Immature natural killer cell (primary cell): Measurements from ENCODE around the gene DOK4. TPM values are rescaled to one million over a fixed set of nuclear protein-coding genes. Genes with fewer than 3 reads are reported as not detected.

Experiments used
- DNase-seq, 3 donors: peaks; one replicate each; pipeline ENCODE4 v3.0.0; 2022; ENCODE audit warnings: mixed read lengths in 1 of 3
- H3K27ac Mint-ChIP-seq, 6 donors: one replicate each; pipeline ENCODE4 v1.8.0; 2020; ENCODE audit warnings: mixed read lengths in 6 of 6, mild to moderate bottlenecking in 5 of 6, inconsistent platforms in 4 of 6, moderate library complexity in 3 of 6
- H3K27me3 Mint-ChIP-seq, 3 donors: one replicate each; pipeline ENCODE4 v1.8.0; 2020 to 2021; ENCODE audit warnings: low read depth in 3 of 3, mild to moderate bottlenecking in 3 of 3, mixed read lengths in 3 of 3, moderate library complexity in 3 of 3, inconsistent platforms in 1 of 3
- H3K36me3 Mint-ChIP-seq, 3 donors: one replicate each; pipeline ENCODE4 v1.8.0; 2020; ENCODE audit warnings: mixed read lengths in 3 of 3, inconsistent platforms in 2 of 3, mild to moderate bottlenecking in 2 of 3
- H3K4me1 Mint-ChIP-seq, 2 donors: one replicate each; pipeline ENCODE4 v1.8.0; 2020; ENCODE audit warnings: inconsistent platforms in 2 of 2, mild to moderate bottlenecking in 2 of 2, mixed read lengths in 2 of 2, moderate library complexity in 1 of 2
- H3K4me3 Mint-ChIP-seq, 5 donors: one replicate each; pipeline ENCODE4 v1.8.0; 2020; ENCODE audit warnings: mild to moderate bottlenecking in 5 of 5, mixed read lengths in 5 of 5, inconsistent platforms in 3 of 5, moderate library complexity in 3 of 5
- H3K9me3 Mint-ChIP-seq, 6 donors: one replicate each; pipeline ENCODE4 v1.8.0; 2020; ENCODE audit warnings: mild to moderate bottlenecking in 6 of 6, mixed read lengths in 6 of 6, inconsistent platforms in 4 of 6, moderate library complexity in 3 of 6
- polyA plus RNA-seq, 3 donors: library from polyadenylated mRNA; unstranded; fragments of 300-500 nt; fragmentation: Illumina TruSeq; gene quantifications; one replicate each; pipeline ENCODE4 v1.2.3, GENCODE V29; 2021

Gene DOK4
- polyA plus RNA-seq, 3 donors from 2014 or later = 2.2 to 3.2 (median 2.8) TPM

DNA sequence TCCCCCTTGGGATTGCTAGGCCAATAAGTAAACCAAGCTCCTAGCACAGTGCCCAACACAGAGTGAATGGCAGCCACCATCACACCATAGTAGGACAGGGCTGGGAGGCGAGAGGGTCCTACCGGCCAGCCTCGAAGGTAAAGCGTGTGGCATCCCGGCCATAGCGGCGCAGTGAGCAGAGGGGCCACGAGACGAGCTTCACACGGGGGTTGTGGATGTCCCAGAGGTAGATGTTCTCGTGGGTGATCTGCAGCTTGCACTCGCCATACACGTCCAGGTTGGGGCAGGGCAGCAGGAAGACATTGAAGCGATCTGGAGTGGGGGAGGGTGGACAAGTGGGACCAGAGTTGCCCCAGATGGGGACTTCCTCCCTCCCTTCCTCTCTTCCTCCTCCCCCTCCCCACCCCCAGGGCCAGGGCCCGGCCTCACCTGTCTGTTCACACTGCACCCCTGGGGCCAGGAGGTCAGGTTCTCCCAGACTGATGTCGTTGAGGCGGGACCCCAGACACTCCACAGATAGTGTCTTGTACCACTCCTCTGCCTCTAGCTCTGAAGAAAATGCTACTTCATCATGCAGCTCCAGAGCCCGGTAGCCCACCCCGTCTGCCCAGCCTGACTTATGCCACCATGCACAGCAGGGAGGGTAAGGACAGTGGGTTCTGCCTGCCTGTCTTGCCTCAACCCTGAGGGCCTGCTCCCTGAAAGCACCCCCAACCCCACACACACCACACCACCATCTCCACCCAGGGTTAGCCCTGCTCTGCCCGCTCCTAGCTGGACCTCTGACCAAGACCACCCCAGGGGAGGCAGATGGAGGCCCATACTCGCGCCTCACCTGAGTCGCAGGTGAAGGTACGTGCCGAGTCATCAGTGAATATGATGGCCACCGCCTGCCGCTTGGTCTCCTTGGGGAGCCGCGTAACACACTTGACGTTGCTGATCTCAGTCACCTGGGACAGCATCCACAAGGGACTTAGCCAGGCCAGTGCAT lies 11.3 kb downstream of the DOK4 start:
- H3K27me3 Mint-ChIP-seq = peaks cover 0 to 2% (median 1%) of the 10 kb centered on the region in 3 donors
- peak overlapping the region in 1 of 6 donors; percentile 45 for H3K27ac Mint-ChIP-seq
- no peak for DNase-seq
- no peaks in the 10 kb centered on the region for H3K9me3 Mint-ChIP-seq
- H3K4me1 Mint-ChIP-seq = peaks cover 20 to 28% of the 10 kb centered on the region in 2 donors
- H3K36me3 Mint-ChIP-seq = peaks cover 0 to 11% (median 0%) of the 10 kb centered on the region in 3 donors
- no peak overlapping the region for H3K4me3 Mint-ChIP-seq

DNA sequence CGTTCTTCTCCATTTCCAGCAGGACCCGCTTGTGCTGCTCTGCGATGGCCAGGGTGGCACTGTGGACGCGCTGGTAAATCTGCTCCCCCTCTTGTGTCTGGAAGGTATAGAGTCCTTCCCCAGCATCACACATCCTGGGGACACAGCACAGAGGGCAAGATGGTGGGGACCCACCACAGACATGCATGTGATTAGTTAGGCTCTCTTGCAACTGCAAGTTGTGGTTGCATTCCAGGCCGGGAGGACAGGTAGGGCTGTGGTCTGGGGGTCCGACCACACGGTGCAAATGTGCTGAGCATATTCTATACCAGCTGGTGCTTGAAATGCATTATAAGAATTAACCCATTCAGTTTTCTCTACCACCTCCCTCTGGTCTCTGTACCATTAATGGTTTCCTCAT lies 12.4 kb downstream of the DOK4 start:
- peaks cover 15 to 19% of the 10 kb centered on the region in 2 donors for H3K4me1 Mint-ChIP-seq
- H3K4me3 Mint-ChIP-seq = no peak overlapping the region
- peaks cover 0 to 18% (median 0%) of the 10 kb centered on the region in 3 donors for H3K36me3 Mint-ChIP-seq
- no peak for DNase-seq
- H3K27ac Mint-ChIP-seq = no peak overlapping the region
- peaks cover 0 to 2% (median 1%) of the 10 kb centered on the region in 3 donors for H3K27me3 Mint-ChIP-seq
- H3K9me3 Mint-ChIP-seq = no peaks in the 10 kb centered on the region

DNA sequence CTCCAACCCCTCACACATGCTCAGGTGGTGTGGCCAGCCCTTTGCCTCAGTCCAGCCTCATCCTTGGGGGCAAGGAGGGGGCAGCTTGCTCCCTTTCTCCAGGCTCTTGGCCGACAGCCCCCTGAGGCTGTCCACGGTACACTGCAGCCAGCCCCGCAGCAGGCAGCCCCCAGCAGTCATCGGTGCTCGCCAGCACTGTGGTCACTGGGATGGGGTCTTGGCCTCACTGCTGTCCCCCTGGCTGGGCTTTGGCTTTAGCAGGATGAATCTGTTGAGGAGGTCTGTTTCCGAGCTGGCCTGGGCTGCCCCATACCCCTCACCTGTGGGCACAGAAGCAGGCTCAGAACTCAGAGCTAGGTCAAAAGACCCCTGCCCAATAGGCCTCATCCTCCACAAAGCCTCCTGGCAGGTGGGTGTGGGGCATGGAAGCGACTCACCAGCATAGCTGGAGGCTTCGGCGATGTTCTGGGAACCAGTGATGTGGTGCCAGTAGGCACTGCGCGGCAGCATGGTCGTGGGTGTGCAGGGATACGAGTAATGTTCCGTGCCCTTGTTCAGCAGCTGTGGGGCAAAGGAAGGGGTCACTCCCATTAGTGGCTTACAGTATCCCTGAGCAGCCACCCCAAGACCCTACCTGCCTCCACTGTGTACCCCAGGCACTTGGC lies 13.0 kb downstream of the DOK4 start:
- H3K27me3 Mint-ChIP-seq = peaks cover 0 to 2% (median 1%) of the 10 kb centered on the region in 3 donors
- H3K9me3 Mint-ChIP-seq = no peaks in the 10 kb centered on the region
- H3K4me3 Mint-ChIP-seq = no peak overlapping the region
- peaks cover 10 to 16% of the 10 kb centered on the region in 2 donors for H3K4me1 Mint-ChIP-seq
- DNase-seq = no peak
- H3K36me3 Mint-ChIP-seq = peaks cover 0 to 24% (median 6%) of the 10 kb centered on the region in 3 donors
- no peak overlapping the region for H3K27ac Mint-ChIP-seq

DNA sequence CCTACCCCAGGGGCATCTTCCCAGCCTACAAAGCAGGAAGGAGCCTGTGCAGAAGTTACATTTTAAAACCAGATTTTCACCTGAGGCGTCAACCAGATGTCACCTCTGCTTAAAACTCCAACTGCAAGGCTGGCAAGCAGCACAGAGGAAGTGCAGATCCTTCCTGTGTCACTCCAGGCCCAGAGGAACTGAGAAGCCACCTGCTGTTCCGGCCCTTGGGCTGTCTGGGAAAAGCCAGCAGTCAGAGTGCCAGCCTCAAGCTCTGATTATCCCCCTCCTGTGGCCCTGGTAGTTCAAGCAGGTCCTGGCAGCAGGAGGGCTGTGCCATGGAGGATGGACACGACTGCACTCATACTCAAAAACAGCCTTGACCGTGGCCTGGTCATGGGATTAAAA lies 13.6 kb downstream of the DOK4 start:
- peaks cover 0 to 26% (median 11%) of the 10 kb centered on the region in 3 donors for H3K36me3 Mint-ChIP-seq
- peaks cover 10 to 18% of the 10 kb centered on the region in 2 donors for H3K4me1 Mint-ChIP-seq
- H3K4me3 Mint-ChIP-seq = no peak overlapping the region
- H3K27ac Mint-ChIP-seq = peak overlapping the region in 3 of 6 donors; percentile 17 to 53 (median 24)
- peaks cover 0 to 2% (median 1%) of the 10 kb centered on the region in 3 donors for H3K27me3 Mint-ChIP-seq
- no peaks in the 10 kb centered on the region for H3K9me3 Mint-ChIP-seq
- DNase-seq = no peak

DNA sequence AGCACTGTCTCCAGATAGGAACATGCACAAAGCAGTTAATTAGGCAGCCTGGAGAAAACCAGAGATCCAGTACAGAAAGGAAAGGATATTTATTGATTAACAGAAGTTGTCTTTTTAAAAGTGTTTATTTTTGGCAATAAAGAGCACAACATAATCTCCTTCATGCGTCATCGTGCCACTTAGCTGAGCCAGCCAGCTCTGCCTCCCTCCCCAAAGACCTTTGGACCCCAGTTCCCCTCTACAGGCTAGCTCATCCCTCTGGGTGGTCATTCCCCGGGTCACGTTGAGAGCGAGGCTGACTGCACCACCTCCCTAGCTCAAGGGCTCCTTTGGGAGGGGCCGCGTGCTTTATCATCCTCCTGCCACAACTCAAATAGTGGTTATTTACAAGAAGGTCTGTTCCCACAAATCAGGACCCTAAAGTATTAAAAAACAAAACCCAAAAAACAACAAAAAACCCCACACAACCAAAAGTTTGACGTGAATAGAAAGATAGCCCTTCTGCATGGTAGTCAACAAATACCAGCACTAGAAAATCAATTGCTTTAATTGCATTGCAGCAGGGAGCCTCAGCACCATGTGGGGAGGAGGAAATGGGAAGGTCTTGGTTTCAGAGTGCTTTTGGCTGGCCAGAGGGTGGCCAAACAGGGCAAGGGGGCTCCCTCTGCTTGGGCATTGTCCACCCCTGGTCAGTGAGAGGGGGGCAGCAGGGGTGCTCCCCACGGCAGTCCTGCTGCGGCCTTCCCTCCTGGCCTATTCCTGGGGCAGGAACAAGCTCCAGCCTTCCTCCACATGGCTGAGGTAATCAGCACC lies 14.2 kb downstream of the DOK4 start:
- Mint-ChIP-seq H3K27me3 (no peaks in the 10 kb centered on the region), H3K36me3 (peaks cover 0 to 26% (median 13%) of the 10 kb centered on the region in 3 donors), H3K9me3 (no peaks in the 10 kb centered on the region), H3K4me1 (peaks cover 10 to 18% of the 10 kb centered on the region in 2 donors), H3K4me3 (no peak overlapping the region), H3K27ac (peak overlapping the region in 2 of 6 donors; percentile 3 to 14)
- no peak for DNase-seq

DNA sequence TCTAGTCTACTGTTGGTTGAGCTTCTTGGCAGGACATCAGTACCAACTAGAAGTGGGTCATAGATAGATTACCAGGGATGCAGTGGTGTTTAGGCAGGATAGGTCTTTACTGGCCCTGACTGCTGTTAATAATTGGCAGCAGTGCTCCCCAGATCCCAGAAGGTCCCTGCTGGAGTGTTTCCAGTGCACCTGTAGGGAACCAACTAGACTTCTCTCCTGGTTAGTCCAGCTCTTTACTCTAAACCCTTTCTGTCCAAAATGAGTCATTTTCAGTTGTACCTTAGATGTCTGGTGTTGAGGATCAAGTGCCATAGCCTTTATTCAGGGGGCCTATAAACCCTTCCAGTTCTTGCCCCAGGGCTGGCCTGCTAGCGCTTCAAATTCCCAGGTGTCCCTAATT lies 15.1 kb downstream of the DOK4 start:
- no peak for DNase-seq
- peak overlapping the region in 1 of 6 donors; percentile 7 for H3K27ac Mint-ChIP-seq
- H3K9me3 Mint-ChIP-seq = no peaks in the 10 kb centered on the region
- peaks cover 6 to 13% of the 10 kb centered on the region in 2 donors for H3K4me1 Mint-ChIP-seq
- no peak overlapping the region for H3K4me3 Mint-ChIP-seq
- peaks cover 0 to 26% (median 13%) of the 10 kb centered on the region in 3 donors for H3K36me3 Mint-ChIP-seq
- H3K27me3 Mint-ChIP-seq = no peaks in the 10 kb centered on the region

DNA sequence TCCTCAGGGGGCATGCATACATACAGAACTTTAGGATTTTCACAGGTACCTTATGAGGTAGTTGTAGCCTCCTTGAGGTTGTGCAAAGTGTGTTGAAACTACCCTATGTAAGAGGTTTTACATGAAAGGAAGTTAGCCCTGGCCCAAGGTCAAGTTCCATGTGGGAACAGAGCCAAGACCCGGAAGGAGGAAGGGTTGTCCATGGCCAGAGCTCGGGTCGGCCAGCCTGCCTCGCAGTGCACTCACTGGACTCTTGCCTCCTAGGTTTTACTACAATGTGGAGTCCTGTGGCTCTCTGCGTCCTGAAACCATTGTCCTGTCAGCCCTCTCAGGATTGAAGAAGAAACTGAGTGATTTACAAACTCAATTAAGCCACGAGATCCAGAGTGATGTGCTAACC lies 15.6 kb downstream of the DOK4 start:
- no peaks in the 10 kb centered on the region for H3K9me3 Mint-ChIP-seq
- no peak for DNase-seq
- peaks cover 0 to 1% (median 0%) of the 10 kb centered on the region in 3 donors for H3K27me3 Mint-ChIP-seq
- H3K36me3 Mint-ChIP-seq = peaks cover 0 to 30% (median 13%) of the 10 kb centered on the region in 3 donors
- H3K27ac Mint-ChIP-seq = no peak overlapping the region
- H3K4me3 Mint-ChIP-seq = no peak overlapping the region
- H3K4me1 Mint-ChIP-seq = peaks cover 6 to 15% of the 10 kb centered on the region in 2 donors

DNA sequence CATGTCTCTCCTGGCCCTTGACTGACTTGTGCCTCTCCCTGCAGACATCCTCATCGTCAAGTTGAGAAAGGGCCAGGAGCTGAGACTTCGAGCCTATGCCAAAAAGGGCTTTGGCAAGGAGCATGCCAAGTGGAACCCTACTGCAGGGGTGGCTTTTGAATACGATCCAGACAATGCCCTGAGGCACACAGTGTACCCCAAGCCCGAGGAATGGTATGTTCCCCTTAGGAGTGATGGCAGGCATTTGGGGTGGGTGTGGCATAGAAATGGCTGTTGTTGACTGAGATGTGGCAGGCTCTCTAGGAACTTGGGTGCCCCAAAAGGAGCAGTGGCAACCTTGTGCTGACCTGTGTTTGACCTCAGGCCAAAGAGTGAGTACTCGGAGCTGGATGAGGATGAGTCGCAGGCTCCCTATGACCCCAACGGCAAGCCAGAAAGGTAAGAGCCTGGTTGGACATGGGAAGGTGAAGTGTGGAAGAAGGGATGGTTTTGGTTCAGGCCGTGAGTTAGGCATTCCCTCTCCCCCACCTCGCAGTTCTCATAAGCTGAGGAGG lies 16.3 kb downstream of the DOK4 start:
- Mint-ChIP-seq H3K36me3 (peaks cover 4 to 30% (median 13%) of the 10 kb centered on the region in 3 donors), H3K27ac (no peak overlapping the region), H3K4me1 (peaks cover 9 to 22% of the 10 kb centered on the region in 2 donors), H3K4me3 (no peak overlapping the region), H3K9me3 (no peaks in the 10 kb centered on the region), H3K27me3 (peaks cover 0 to 1% (median 0%) of the 10 kb centered on the region in 3 donors)
- DNase-seq = no peak

DNA sequence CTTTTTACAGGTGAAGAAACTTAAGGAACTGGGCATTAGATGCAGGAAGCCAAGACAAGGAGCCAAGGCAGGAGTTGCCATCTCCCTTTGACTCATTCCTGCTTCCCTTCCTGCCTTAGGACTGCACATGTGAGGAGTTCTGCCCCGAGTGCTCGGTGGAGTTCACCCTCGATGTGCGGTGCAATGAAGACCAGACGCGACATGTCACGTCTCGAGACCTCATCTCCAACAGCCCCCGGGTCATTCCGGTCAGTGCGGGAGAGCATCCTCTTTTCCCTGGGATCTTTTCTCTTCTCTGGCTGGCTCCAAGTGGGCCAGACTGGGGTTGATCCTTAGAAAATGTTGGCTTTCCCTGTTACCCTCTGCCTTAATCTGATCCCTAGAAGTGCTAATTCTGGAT lies 17.2 kb downstream of the DOK4 start:
- Mint-ChIP-seq H3K4me1 (peaks cover 12 to 30% of the 10 kb centered on the region in 2 donors), H3K27me3 (peaks cover 0 to 1% (median 0%) of the 10 kb centered on the region in 3 donors), H3K27ac (no peak overlapping the region), H3K36me3 (peaks cover 8 to 32% (median 13%) of the 10 kb centered on the region in 3 donors), H3K4me3 (no peak overlapping the region), H3K9me3 (no peaks in the 10 kb centered on the region)
- DNase-seq = no peak

DNA sequence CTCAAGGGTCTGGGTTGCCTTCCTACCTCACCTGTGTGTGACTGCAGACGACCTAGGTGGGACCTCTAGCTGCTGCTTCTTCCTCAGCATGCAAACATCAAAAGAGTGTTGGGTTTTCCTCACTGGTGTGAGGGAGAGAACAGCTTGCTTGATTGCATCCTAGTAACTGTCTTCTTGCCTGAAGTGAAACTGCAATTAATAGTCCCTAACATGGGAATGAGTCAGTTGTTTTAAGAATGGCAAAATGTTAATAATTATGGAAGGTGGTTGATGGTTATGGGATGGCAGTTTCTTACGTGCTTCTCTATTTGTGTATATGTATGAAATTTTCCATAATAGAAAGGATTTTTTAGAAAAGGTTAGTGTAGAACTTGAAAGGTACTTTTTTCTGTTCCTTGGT lies 17.9 kb downstream of the DOK4 start:
- H3K4me1 Mint-ChIP-seq = peaks cover 19 to 37% of the 10 kb centered on the region in 2 donors
- H3K9me3 Mint-ChIP-seq = no peaks in the 10 kb centered on the region
- no peak for DNase-seq
- H3K27ac Mint-ChIP-seq = no peak overlapping the region
- no peak overlapping the region for H3K4me3 Mint-ChIP-seq
- peaks cover 8 to 33% (median 13%) of the 10 kb centered on the region in 3 donors for H3K36me3 Mint-ChIP-seq
- peaks cover 0 to 1% (median 0%) of the 10 kb centered on the region in 3 donors for H3K27me3 Mint-ChIP-seq

DNA sequence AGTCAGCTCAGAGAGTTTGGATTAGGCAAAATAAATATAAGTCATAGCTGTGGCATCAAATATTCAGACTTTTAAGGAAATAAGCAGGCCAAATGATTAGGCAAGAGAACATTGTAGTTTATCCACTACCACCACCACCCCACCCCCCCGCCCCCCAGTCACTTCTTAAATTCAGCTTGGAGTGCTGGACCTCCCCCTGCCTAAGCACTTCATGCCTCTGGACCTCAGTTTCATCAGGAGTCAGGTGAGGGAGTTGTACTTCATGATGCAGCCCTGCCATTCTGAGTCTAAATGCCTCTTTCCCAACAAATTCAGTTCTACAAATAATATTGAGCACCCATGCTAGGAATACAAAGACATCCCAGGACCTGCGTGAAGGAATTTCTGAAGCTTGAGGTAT lies 21.8 kb downstream of the DOK4 start:
- H3K4me3 Mint-ChIP-seq = no peak overlapping the region
- peaks cover 8 to 28% (median 13%) of the 10 kb centered on the region in 3 donors for H3K36me3 Mint-ChIP-seq
- H3K9me3 Mint-ChIP-seq = no peaks in the 10 kb centered on the region
- peaks cover 0 to 9% (median 4%) of the 10 kb centered on the region in 3 donors for H3K27me3 Mint-ChIP-seq
- DNase-seq = no peak
- peak overlapping the region in 3 of 6 donors; percentile 20 to 87 (median 71) for H3K27ac Mint-ChIP-seq
- peaks cover 29 to 47% of the 10 kb centered on the region in 2 donors for H3K4me1 Mint-ChIP-seq

DNA sequence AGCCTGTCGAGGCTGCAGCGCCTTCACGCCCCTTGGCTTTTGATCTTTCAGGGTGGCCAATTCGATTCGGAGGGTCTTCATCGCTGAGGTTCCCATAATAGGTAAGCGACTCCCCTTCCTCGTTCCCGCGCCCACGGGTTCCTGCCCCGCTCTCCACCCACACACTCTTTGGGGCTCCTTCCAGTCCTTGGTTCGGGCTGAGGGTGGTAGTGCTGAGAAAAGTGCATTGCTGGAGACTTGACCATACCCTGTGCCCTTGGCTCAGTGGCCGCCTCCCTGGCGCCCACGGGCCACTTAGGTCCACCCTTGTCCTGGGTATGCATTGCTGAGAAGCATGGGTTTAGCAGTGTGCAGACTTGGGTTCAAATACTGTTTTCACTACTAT lies 23.3 kb downstream of the DOK4 start:
- H3K36me3 Mint-ChIP-seq = peaks cover 9 to 18% (median 13%) of the 10 kb centered on the region in 3 donors
- peaks cover 0 to 9% (median 4%) of the 10 kb centered on the region in 3 donors for H3K27me3 Mint-ChIP-seq
- peak overlapping the region; percentile 93 to 100 (median 98) for H3K4me3 Mint-ChIP-seq
- H3K27ac Mint-ChIP-seq = peak overlapping the region; percentile 87 to 99 (median 95)
- peaks cover 29 to 43% of the 10 kb centered on the region in 2 donors for H3K4me1 Mint-ChIP-seq
- no peaks in the 10 kb centered on the region for H3K9me3 Mint-ChIP-seq
- DNase-seq = no peak
